Activated T-cell treated with anti-CD3 and anti-CD28 coated beads for 4 hours (primary cell): ENCODE measurements around the gene KLHL29.

Source experiments
- DNase-seq: peaks from one replicate; pipeline ENCODE4 v3.0.0-alpha.2; 2020

The KLHL29 gene

GRCh38 chr2:23400703-23401102 is 15.7 kb downstream of the KLHL29 start:
- no peak for DNase-seq

- no peak for DNase-seq
These were observed 16.6 kb downstream of the KLHL29 start for GRCh38 chr2:23401427-23402204.

- no peak for DNase-seq
These were observed 17.3 kb downstream of the KLHL29 start for GRCh38 chr2:23402205-23402740.

GRCh38 chr2:23404426-23404825 is 19.4 kb downstream of the KLHL29 start:
- no peak for DNase-seq

- DNase-seq: no peak
These were observed 24.3 kb downstream of the KLHL29 start for GRCh38 chr2:23409248-23409647.

- DNase-seq: no peak
These were observed 25.6 kb downstream of the KLHL29 start for GRCh38 chr2:23410596-23410995.

GRCh38 chr2:23411752-23412431 is 26.9 kb downstream of the KLHL29 start:
- DNase-seq: no peak

- DNase-seq: no peak
These were observed 27.7 kb downstream of the KLHL29 start for GRCh38 chr2:23412556-23413155.

- DNase-seq: no peak
These were observed 28.7 kb downstream of the KLHL29 start for GRCh38 chr2:23413641-23414040.

GRCh38 chr2:23414106-23414505 is 29.1 kb downstream of the KLHL29 start:
- no peak for DNase-seq

- no peak for DNase-seq
These were observed 29.9 kb downstream of the KLHL29 start for GRCh38 chr2:23414871-23415270.

GRCh38 chr2:23417310-23417709 is 32.3 kb downstream of the KLHL29 start:
- no peak for DNase-seq

GRCh38 chr2:23418056-23418455 is 33.1 kb downstream of the KLHL29 start:
- DNase-seq: no peak

- no peak for DNase-seq
These were observed 33.5 kb downstream of the KLHL29 start for GRCh38 chr2:23418461-23418911.

- DNase-seq: no peak
These were observed 34.5 kb downstream of the KLHL29 start for GRCh38 chr2:23419171-23420090.

GRCh38 chr2:23420091-23420839 is 35.3 kb downstream of the KLHL29 start:
- DNase-seq: no peak

GRCh38 chr2:23420840-23421476 is 36.0 kb downstream of the KLHL29 start:
- no peak for DNase-seq

- no peak for DNase-seq
These were observed 37.4 kb downstream of the KLHL29 start for GRCh38 chr2:23422089-23423061.

GRCh38 chr2:23423062-23423872 is 38.3 kb downstream of the KLHL29 start:
- no peak for DNase-seq
